GM21515 (cell line): ENCODE results near the gene SRRM2.
"Not testable (repeated sequence)": the region's sequence is repeated elsewhere in the genome, so short reads cannot be mapped to it uniquely, and the experiment has no call there.

Experiments
- ATAC-seq: cut with Tn5 transposase; IDR thresholded peaks from one replicate; pipeline ENCODE4 v1.9.1; 2021; ENCODE audit not compliant: unreplicated experiment

Gene SRRM2

DNA sequence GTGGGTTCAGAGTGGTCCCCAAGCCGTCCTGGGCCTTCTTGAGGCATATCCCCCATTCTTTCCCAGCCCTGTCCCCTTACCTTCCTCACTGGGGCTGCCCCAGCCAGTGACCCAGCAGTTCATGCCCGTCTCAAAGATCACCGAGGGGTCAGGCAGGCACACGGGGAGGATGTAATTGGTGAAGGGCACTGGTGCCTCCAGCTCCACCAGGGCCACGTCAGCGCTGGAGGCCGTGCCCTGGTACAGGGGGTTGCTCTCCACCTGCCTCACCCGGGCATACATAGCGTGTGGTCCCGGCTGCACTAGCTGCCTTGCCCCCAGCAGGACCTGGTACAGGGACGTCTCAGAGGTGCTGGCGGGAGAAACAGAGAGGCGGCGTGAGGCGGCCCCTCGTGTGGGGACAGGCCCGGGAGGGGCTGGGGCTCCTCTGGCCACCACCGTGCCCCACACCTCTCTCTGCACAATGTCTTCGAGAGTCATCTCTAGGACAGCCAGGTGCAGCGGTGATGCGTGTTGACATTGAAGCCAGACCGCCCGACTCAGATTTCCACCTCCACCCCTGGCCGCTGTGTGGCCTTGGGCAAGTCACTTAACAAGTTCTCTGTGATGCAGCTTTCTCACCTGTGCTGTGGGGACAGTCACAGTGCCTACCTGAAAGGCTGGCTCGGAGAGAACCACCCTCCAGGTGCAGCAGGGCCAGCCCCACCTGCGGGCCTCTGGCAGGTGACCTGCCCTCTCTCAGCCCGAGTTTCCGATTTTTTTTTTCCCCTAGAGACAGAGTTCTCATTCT is 38.3 kb upstream of the SRRM2 start:
- no peak for ATAC-seq

- no peak for ATAC-seq
Measured at GRCh38 chr16:2715064-2715463, 37.4 kb upstream of the SRRM2 start.

DNA sequence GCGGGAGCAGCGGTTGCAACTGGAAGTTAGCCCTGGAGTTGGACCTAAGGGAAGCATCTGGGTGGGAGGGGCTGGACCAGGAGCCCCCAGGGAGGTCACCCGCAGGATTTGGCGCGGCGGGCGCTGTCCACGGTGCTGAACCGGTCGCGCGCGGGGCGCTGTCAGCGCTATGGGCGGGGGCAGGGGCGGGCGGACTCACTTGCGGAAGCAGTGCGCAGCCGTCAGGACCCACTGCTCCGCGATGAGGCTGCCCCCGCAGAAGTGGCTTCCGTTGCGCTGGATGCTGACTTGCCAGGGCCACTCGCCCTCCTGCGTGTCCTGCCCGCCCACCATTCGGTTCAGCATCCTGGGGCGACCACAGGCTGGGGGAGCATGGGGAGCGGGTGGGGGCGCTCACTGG is 36.9 kb upstream of the SRRM2 start:
- no peak for ATAC-seq

- no peak for ATAC-seq
Measured at GRCh38 chr16:2715966-2716885, 36.2 kb upstream of the SRRM2 start.

- ATAC-seq = no peak
Measured at GRCh38 chr16:2716948-2717347, 35.5 kb upstream of the SRRM2 start.

DNA sequence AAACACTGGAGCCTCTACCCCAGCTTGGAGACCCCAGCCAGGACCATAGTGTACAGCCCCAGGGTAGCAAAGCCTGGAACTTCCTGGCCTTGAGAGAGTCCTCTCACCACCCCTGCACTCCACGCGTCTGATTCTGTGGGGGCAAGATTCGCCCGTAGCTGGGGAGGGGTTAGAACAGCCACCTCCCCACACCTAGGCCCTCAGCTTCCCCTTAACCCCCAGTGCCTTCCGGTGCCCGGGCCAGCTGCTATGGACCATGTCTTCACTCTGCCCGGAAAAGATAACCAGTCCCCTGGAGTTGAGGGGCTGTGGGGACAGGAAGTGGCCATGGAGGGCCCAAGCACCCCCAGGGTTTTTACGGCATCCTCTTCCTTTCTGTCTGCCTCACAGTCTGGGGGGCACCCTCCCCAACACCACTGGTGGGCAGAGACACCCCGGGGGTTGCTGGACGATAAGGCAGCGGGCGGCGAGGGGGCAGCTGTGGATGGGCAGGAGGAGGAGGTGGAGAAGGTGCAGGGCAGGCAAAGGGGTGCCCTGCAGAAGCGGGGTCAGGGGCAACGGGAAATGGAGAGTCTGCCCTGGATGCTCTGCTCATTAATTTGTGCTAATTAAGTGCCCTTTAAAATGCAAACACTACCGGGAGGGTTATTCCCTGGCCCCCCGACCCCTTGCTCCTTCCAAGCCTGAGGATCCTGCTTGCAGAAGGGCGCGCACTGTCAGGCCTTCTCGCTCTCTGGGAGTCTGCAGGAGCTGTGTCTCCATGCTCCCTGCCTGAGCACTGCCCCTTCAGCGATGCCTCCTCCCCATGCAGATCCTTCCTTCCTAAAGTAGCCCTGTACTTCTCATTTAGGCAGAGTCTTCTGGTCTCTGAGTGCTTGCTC is 34.8 kb upstream of the SRRM2 start:
- ATAC-seq = no peak

DNA sequence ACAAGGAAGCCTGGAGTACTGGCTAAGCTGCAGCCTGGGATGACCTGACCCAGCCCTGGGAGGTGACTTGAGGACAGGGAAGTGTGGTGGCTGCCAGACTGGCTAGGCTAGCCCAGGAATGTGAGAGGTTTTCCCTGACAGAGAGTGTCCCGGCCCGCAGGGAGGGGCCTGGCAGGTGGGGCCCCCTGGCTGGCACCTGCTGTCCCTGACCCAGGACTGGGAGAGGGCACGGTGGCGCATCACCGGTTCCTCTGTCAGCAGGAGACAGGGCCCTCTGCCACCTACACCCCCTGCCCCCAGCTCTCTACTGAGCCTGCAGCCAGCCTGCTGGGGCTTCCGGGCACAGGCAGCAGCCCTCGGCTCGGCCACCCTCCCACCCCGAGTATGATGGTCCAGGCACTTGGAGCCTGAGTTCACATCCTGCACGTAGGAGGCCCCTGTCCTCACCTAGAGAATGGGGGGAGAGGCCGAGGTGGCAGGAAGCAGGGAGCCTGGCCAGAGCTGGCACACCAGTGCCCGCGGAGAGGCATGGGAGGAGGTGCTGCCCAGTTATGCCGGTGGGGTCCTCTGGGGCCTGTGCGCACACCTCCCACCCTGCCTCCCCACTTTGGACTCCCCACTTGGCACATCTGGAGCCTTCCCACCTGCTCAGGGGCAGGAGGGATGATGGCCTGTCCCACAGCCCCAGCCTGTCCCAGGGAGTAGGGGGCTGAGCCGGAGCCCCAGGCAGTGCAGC is 32.9 kb upstream of the SRRM2 start:
- ATAC-seq = no peak

- ATAC-seq = no peak
Measured at GRCh38 chr16:2720064-2720457, 32.4 kb upstream of the SRRM2 start, which contains the start of gene PRSS27. PRSS27 (minus strand) TSS chr16:2720224; CDS start chr16:2720160, 64 bp downstream.

GRCh38 chr16:2720719-2721633 is 31.5 kb upstream of the SRRM2 start:
- ATAC-seq = peak; percentile 73

DNA sequence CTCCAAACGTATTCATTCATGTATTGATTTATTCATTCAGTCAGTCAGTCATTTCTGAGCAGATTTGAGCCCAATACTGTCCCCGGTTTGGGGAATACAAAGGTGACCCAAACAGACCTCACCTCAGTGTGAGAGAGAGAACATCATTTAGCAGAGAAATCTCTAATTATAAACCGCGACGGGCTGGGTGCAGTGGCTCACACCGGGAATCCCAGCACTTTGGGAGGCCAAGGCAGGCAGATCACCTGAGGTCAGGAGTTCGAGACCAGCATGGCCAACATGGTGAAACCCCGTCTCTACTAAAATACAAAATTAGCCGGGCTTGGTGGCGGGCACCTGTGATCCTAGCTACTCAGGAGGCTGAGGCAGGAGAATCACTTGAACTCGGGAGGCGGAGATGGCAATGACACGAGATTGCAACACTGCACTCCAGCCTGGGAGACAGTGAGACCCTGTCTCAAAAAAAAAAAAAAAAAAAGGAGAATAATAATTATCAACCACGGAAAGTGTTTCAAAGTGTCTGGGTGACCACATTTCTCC is 30.7 kb upstream of the SRRM2 start:
- not testable (repeated sequence) for ATAC-seq

GRCh38 chr16:2724088-2724676 is 28.3 kb upstream of the SRRM2 start:
- ATAC-seq = no peak

GRCh38 chr16:2724816-2725348 is 27.6 kb upstream of the SRRM2 start:
- ATAC-seq = no peak

GRCh38 chr16:2726923-2727322 is 25.5 kb upstream of the SRRM2 start:
- ATAC-seq = no peak

GRCh38 chr16:2728034-2728433 is 24.4 kb upstream of the SRRM2 start:
- no peak for ATAC-seq

- no peak for ATAC-seq
Measured at GRCh38 chr16:2734844-2735515, 17.5 kb upstream of the SRRM2 start.

DNA sequence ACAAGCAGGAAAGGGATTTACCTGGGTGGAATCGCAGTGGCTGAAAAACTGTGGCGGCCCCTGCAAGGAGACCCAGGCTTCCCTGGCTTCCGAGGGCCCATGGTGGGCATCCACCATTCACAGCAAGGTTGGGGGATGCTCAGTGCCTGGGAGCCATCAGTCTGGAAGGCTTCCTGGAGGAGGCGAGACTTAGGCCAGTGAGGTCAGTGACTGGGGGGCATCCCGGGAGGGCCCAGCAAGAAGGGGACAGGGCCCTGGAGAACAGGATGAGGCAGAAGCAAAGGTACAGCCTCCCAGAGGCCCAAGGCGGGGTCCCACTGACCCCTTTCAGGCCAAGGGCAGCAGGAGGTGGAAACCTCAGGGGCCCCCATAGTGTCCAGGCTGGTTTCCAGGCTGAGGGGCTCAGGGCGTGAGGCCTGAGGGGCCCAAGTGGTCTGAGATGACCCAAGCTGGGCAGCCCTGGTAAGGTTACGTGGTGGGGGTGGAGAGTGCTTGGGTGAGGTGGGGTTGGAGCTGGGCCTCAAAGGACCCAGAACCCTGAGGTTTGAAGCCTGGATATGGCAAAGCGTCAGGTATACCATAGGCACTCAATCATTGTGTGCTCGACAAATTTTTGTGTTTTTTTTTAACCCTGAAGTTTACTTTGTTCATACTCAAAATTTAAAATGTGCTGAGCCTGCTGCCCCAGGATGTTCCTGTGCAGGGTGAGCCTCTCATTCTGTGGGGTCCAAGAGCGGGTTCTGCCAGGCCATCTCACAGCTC is 15.8 kb upstream of the SRRM2 start:
- no peak for ATAC-seq

DNA sequence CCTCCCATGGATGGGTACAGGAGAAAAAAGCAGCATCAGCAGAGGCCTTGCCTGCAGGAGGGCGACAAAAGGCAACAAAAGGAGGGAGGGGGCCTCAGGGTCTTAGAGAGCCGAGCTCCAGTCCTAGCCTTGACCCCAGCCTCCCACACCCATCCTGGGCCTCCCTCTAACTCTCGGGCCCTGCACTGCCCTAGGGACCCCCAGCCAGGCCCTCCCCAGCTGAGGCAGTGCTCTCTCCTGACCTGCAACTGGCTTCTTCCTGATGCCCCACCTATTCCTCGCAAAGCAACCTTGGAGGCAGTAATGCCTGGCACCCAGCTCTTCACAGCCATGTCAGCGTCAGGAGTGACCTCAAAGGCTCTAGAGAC is 15.2 kb upstream of the SRRM2 start:
- no peak for ATAC-seq
